ENCODE results near the gene SETDB1.

The SETDB1 gene

GRCh38 chr1:150931773-150932172 is 5.6 kb downstream of the SETDB1 start:
- DNase-seq = no peak

- no peak for DNase-seq
Observed at GRCh38 chr1:150944856-150945255, 18.7 kb downstream of the SETDB1 start.

GRCh38 chr1:150954708-150955107 is 28.5 kb downstream of the SETDB1 start:
- DNase-seq = no peak

- no peak for DNase-seq
Observed at GRCh38 chr1:150955280-150955679, 29.1 kb downstream of the SETDB1 start.

- no peak for DNase-seq
Observed at GRCh38 chr1:150957666-150958065, 31.5 kb downstream of the SETDB1 start.

- no peak for DNase-seq
Observed at GRCh38 chr1:150960646-150961045, 34.5 kb downstream of the SETDB1 start.

GRCh38 chr1:150961756-150962155 is 35.6 kb downstream of the SETDB1 start:
- DNase-seq = no peak

- no peak for DNase-seq
Observed at GRCh38 chr1:150963321-150964163, 37.4 kb downstream of the SETDB1 start.

GRCh38 chr1:150964164-150964489 is 38.0 kb downstream of the SETDB1 start:
- DNase-seq = no peak

GRCh38 chr1:150965605-150966004 is 39.4 kb downstream of the SETDB1 start:
- DNase-seq = no peak

- DNase-seq = no peak
Observed at GRCh38 chr1:150966011-150966410, 39.8 kb downstream of the SETDB1 start.

- DNase-seq = no peak
Observed at GRCh38 chr1:150967936-150968335, 41.8 kb downstream of the SETDB1 start.

GRCh38 chr1:150968491-150968890 is 42.3 kb downstream of the SETDB1 start:
- no peak for DNase-seq

GRCh38 chr1:150969626-150970025 is 43.5 kb downstream of the SETDB1 start:
- no peak for DNase-seq

GRCh38 chr1:150970808-150971582 is 44.8 kb downstream of the SETDB1 start:
- no peak for DNase-seq

GRCh38 chr1:150971583-150972416 is 45.6 kb downstream of the SETDB1 start:
- no peak for DNase-seq

- DNase-seq = no peak
Observed at GRCh38 chr1:150972417-150972940, 46.3 kb downstream of the SETDB1 start.

GRCh38 chr1:150973258-150973835 is 47.2 kb downstream of the SETDB1 start:
- no peak for DNase-seq

- DNase-seq = peak; percentile 16
Observed at GRCh38 chr1:150973836-150974579, 47.8 kb downstream of the SETDB1 start.

GRCh38 chr1:150974580-150975478 is 48.7 kb downstream of the SETDB1 start, which contains the start of gene CERS2:
CERS2 (minus strand) TSS chr1:150974835; CDS start chr1:150969090, 5,745 bp downstream.
- DNase-seq = peak; percentile 71

- DNase-seq = no peak
Observed at GRCh38 chr1:150976401-150976821, 50.2 kb downstream of the SETDB1 start.

Measured in effector CD4-positive, alpha-beta T cell (primary cell).